ENCODE results near the gene EPB41L2. TPM values are rescaled to one million over a fixed set of nuclear protein-coding genes. Genes with fewer than 3 reads are reported as not detected.
A peak's percentile ranks its signal among the peaks of the same experiment; 100 is the strongest.

The EPB41L2 gene
- total RNA-seq, 1 experiment from 2014 or later, result 106 TPM

DNA sequence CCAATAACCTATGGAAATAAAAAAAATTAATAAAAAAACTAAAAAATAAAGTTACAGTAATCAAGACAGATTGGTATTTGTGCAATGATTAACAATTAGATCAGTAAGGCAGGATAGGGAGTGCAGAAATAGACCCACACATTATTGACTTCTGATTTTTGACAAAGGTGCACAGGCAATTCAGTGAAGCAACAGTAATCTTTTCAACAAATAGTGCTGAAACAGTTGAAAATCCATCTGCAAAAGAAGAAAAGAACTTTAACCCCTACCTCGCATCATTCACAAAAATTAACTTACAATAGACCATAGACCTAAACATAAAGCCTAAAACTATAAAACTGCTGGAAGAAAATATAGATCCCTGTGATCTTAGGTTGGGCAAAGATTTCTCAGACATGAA, 240.3 kb downstream of the EPB41L2 start:
- TF ChIP-seq, protein P1, sequence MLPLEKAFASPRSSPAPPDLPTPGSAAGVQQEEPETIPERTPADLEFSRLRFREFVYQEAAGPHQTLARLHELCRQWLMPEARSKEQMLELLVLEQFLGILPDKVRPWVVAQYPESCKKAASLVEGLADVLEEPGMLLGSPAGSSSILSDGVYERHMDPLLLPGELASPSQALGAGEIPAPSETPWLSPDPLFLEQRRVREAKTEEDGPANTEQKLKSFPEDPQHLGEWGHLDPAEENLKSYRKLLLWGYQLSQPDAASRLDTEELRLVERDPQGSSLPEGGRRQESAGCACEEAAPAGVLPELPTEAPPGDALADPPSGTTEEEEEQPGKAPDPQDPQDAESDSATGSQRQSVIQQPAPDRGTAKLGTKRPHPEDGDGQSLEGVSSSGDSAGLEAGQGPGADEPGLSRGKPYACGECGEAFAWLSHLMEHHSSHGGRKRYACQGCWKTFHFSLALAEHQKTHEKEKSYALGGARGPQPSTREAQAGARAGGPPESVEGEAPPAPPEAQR (CRISPR knock-in tag; IDR thresholded peaks at IDR 0.05), result no peak
- TF ChIP-seq NR2C2 (CRISPR knock-in tag; IDR thresholded peaks at IDR 0.05) (no peak), NFE2L1 (CRISPR knock-in tag; IDR thresholded peaks at IDR 0.05) (no peak), SMAD3 (CRISPR knock-in tag; IDR thresholded peaks at IDR 0.05; ENCODE audit: borderline replicate concordance) (no peak), GTF2I (CRISPR knock-in tag; conservative IDR thresholded peaks at IDR 0.05) (no peak), CREB1 (CRISPR knock-in tag; IDR thresholded peaks at IDR 0.05) (no peak), CBFB (CRISPR knock-in tag; IDR thresholded peaks at IDR 0.05; ENCODE audit: low read depth) (no peak), GABPB1 (CRISPR knock-in tag; IDR thresholded peaks at IDR 0.05) (no peak), ZNF671 (CRISPR knock-in tag; IDR thresholded peaks at IDR 0.05) (no peak), SOX15 (CRISPR knock-in tag; IDR thresholded peaks at IDR 0.05) (no peak)
- TF ChIP-seq, protein P2, sequence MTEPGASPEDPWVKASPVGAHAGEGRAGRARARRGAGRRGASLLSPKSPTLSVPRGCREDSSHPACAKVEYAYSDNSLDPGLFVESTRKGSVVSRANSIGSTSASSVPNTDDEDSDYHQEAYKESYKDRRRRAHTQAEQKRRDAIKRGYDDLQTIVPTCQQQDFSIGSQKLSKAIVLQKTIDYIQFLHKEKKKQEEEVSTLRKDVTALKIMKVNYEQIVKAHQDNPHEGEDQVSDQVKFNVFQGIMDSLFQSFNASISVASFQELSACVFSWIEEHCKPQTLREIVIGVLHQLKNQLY (CRISPR knock-in tag; IDR thresholded peaks at IDR 0.05), result no peak
- TF ChIP-seq, protein P3, sequence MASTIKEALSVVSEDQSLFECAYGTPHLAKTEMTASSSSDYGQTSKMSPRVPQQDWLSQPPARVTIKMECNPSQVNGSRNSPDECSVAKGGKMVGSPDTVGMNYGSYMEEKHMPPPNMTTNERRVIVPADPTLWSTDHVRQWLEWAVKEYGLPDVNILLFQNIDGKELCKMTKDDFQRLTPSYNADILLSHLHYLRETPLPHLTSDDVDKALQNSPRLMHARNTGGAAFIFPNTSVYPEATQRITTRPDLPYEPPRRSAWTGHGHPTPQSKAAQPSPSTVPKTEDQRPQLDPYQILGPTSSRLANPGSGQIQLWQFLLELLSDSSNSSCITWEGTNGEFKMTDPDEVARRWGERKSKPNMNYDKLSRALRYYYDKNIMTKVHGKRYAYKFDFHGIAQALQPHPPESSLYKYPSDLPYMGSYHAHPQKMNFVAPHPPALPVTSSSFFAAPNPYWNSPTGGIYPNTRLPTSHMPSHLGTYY (CRISPR knock-in tag; IDR thresholded peaks at IDR 0.05), result no peak
- TF ChIP-seq, protein P4, sequence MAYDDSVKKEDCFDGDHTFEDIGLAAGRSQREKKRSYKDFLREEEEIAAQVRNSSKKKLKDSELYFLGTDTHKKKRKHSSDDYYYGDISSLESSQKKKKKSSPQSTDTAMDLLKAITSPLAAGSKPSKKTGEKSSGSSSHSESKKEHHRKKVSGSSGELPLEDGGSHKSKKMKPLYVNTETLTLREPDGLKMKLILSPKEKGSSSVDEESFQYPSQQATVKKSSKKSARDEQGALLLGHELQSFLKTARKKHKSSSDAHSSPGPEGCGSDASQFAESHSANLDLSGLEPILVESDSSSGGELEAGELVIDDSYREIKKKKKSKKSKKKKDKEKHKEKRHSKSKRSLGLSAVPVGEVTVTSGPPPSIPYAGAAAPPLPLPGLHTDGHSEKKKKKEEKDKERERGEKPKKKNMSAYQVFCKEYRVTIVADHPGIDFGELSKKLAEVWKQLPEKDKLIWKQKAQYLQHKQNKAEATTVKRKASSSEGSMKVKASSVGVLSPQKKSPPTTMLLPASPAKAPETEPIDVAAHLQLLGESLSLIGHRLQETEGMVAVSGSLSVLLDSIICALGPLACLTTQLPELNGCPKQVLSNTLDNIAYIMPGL (CRISPR knock-in tag; IDR thresholded peaks at IDR 0.05), result no peak
- TF ChIP-seq, protein P5, sequence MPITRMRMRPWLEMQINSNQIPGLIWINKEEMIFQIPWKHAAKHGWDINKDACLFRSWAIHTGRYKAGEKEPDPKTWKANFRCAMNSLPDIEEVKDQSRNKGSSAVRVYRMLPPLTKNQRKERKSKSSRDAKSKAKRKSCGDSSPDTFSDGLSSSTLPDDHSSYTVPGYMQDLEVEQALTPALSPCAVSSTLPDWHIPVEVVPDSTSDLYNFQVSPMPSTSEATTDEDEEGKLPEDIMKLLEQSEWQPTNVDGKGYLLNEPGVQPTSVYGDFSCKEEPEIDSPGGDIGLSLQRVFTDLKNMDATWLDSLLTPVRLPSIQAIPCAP (CRISPR knock-in tag; IDR thresholded peaks at IDR 0.05), result no peak
- Mint-ChIP-seq H3K27me3 (ENCODE audit: low read depth) (no peaks in the 10 kb centered on the region), H3K36me3 (no peaks in the 10 kb centered on the region), H3K4me3 (no peak overlapping the region), H3K27ac (no peak overlapping the region), H3K4me1 (peaks cover 19% of the 10 kb centered on the region), H3K9me3 (peaks cover 34% of the 10 kb centered on the region)
- CTCF ChIA-PET, result no interaction called here
- no peak for DNase-seq (ENCODE audit: low spot score)
- POLR2A ChIA-PET, result no interaction called here
- ATAC-seq, result no peak

DNA sequence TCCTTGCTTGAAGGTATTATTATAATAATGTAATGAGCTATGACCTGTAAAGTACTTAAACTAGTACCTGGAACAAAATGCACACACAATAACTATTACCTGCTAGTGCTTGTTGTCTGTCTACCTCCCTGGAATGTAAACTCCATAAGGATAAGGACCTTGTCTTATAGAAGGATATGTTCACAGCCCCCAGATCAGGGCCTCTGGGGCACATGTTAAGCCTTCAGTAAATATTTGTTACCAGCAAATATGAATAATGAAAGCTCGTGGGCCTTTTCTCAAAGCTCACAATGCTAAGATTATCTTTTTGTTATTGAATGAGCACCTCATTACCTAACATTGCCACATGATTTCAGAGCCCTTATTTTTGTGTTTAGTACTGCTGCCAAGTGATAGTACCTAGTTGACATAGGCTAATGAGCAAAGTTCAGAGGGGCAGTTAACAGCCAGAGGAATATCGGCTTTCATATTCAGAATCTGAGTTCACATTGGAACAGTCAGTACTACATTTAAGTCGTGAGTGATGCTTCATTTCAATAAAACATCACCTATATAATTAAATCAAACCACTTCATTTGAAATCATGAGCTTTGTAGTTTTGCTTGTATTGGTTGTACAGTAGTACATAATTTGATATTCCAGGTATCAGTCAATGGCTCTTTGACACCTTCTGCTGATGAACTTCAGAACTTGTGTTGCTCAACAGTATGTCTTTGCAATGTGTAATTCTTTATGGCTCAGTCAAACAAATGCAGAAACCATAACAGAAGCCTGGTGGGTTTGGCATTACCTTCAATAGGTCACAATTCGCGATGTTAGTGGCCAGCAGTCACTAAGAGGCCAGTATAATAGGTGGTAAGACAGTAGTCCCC, 247.6 kb downstream of the EPB41L2 start:
- CTCF ChIA-PET, result no interaction called here
- ATAC-seq (no peak), DNase-seq (ENCODE audit: low spot score) (no peak)
- Mint-ChIP-seq H3K27ac (no peak overlapping the region), H3K27me3 (ENCODE audit: low read depth) (no peaks in the 10 kb centered on the region), H3K4me1 (no peaks in the 10 kb centered on the region), H3K4me3 (no peak overlapping the region), H3K9me3 (peaks cover 31% of the 10 kb centered on the region), H3K36me3 (no peaks in the 10 kb centered on the region; the same call in 1 of the 2 replicates)
- TF ChIP-seq MYBL2 (CRISPR knock-in tag; IDR thresholded peaks at IDR 0.05), result no peak
- TF ChIP-seq GABPB1 (CRISPR knock-in tag; IDR thresholded peaks at IDR 0.05), result peak; percentile 88
- no peak for TF ChIP-seq JUN (CRISPR knock-in tag; IDR thresholded peaks at IDR 0.05)
- POLR2A ChIA-PET, result no interaction called here

DNA sequence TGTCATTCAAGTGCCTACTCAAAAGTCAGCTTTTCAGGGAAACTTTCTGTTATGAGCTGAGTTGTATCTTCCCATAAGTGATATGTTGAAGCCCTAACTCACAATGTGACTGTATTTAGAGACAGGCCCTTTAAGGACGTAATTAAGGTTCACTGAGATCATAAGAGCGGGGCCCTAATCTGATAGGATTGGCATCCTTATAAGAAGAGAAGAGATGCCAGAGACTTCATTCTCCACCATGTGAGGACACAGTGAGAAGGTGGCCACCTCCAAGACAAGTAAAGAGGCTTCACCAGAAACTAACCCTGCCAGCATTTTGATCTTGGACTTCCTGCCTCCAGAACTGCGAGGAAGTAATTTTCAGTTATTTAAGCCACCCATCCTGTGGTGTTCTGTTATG, 248.5 kb downstream of the EPB41L2 start:
- H3K4me1 Mint-ChIP-seq, result no peaks in the 10 kb centered on the region
- no peak for DNase-seq (ENCODE audit: low spot score)
- ChIA-PET POLR2A (no interaction called here), CTCF (no interaction called here)
- no peak for ATAC-seq
- no peak overlapping the region for H3K4me3 Mint-ChIP-seq
- no peaks in the 10 kb centered on the region for H3K27me3 Mint-ChIP-seq (ENCODE audit: low read depth)
- H3K27ac Mint-ChIP-seq, result no peak overlapping the region
- peaks cover 21% of the 10 kb centered on the region for H3K9me3 Mint-ChIP-seq
- no peaks in the 10 kb centered on the region; the same call in 1 of the 2 replicates for H3K36me3 Mint-ChIP-seq
- TF ChIP-seq OVOL2 (CRISPR knock-in tag; IDR thresholded peaks at IDR 0.05; ENCODE audit: borderline replicate concordance) (no peak), FOXK1 (CRISPR knock-in tag; IDR thresholded peaks at IDR 0.05) (no peak), NFE2L1 (CRISPR knock-in tag; IDR thresholded peaks at IDR 0.05) (no peak), NFYB (CRISPR knock-in tag; conservative IDR thresholded peaks at IDR 0.05; ENCODE audit: low read depth) (no peak), ZNF396 (CRISPR knock-in tag; IDR thresholded peaks at IDR 0.05; ENCODE audit: borderline replicate concordance) (no peak), KAT7 (CRISPR knock-in tag; IDR thresholded peaks at IDR 0.05; ENCODE audit: borderline replicate concordance) (no peak), CREM (CRISPR knock-in tag; IDR thresholded peaks at IDR 0.05) (no peak), CREB1 (CRISPR knock-in tag; IDR thresholded peaks at IDR 0.05) (no peak)
- TF ChIP-seq, protein P2 (CRISPR knock-in tag; IDR thresholded peaks at IDR 0.05), result no peak
- TF ChIP-seq, protein P6, sequence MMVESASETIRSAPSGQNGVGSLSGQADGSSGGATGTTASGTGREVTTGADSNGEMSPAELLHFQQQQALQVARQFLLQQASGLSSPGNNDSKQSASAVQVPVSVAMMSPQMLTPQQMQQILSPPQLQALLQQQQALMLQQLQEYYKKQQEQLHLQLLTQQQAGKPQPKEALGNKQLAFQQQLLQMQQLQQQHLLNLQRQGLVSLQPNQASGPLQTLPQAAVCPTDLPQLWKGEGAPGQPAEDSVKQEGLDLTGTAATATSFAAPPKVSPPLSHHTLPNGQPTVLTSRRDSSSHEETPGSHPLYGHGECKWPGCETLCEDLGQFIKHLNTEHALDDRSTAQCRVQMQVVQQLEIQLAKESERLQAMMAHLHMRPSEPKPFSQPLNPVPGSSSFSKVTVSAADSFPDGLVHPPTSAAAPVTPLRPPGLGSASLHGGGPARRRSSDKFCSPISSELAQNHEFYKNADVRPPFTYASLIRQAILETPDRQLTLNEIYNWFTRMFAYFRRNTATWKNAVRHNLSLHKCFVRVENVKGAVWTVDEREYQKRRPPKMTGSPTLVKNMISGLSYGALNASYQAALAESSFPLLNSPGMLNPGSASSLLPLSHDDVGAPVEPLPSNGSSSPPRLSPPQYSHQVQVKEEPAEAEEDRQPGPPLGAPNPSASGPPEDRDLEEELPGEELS (CRISPR knock-in tag; IDR thresholded peaks at IDR 0.05), result no peak
- TF ChIP-seq, protein P7, sequence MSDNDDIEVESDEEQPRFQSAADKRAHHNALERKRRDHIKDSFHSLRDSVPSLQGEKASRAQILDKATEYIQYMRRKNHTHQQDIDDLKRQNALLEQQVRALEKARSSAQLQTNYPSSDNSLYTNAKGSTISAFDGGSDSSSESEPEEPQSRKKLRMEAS (CRISPR knock-in tag; IDR thresholded peaks at IDR 0.05), result no peak
